NCI-H82 treated with DMSO at 0.1 percent for 48 hours (cell line): Measurements from ENCODE around the gene CSNK1A1.
"Not testable (repeated sequence)": the region's sequence is repeated elsewhere in the genome, so short reads cannot be mapped to it uniquely, and the experiment has no call there.

ENCODE experiments used
- DNase-seq: peaks from one replicate; lab custom pipeline; 2025; ENCODE audit not compliant: unreplicated experiment; lab: John Stamatoyannopoulos, UW

The CSNK1A1 gene

GRCh38 chr5:149572576-149573231, 21.5 kb upstream of the CSNK1A1 start:
- DNase-seq = no peak

GRCh38 chr5:149572170-149572569, 20.9 kb upstream of the CSNK1A1 start:
- DNase-seq = no peak

- DNase-seq = no peak
Measured at GRCh38 chr5:149567226-149567625, 16.0 kb upstream of the CSNK1A1 start.

- peak; percentile 50 for DNase-seq
Measured at GRCh38 chr5:149564542-149565140, 13.4 kb upstream of the CSNK1A1 start.

GRCh38 chr5:149563466-149563865, 12.2 kb upstream of the CSNK1A1 start:
- no peak for DNase-seq

GRCh38 chr5:149561848-149562247, 10.6 kb upstream of the CSNK1A1 start:
- DNase-seq = no peak

GRCh38 chr5:149559706-149560105, 8.5 kb upstream of the CSNK1A1 start:
- no peak for DNase-seq

GRCh38 chr5:149552553-149553160, 1.4 kb upstream of the CSNK1A1 start:
- DNase-seq = no peak

GRCh38 chr5:149552038-149552494, 827 bp upstream of the CSNK1A1 start:
- DNase-seq = no peak

GRCh38 chr5:149550594-149551226, 529 bp downstream of the CSNK1A1 start:
- DNase-seq = no peak

GRCh38 chr5:149550268-149550583, 1.0 kb downstream of the CSNK1A1 start:
- DNase-seq = no peak

GRCh38 chr5:149549461-149550267, 1.6 kb downstream of the CSNK1A1 start:
- DNase-seq = no peak

- peak; percentile 26 for DNase-seq
Measured at GRCh38 chr5:149546974-149547373, 4.3 kb downstream of the CSNK1A1 start.

GRCh38 chr5:149545327-149545726, 5.9 kb downstream of the CSNK1A1 start:
- DNase-seq = no peak

GRCh38 chr5:149544028-149544420, 7.2 kb downstream of the CSNK1A1 start:
- no peak for DNase-seq

- DNase-seq = no peak
Measured at GRCh38 chr5:149543361-149544027, 7.7 kb downstream of the CSNK1A1 start.

GRCh38 chr5:149541893-149542292, 9.3 kb downstream of the CSNK1A1 start:
- no peak for DNase-seq

GRCh38 chr5:149540089-149540488, 11.2 kb downstream of the CSNK1A1 start:
- no peak for DNase-seq

GRCh38 chr5:149537374-149537975, 13.8 kb downstream of the CSNK1A1 start:
- DNase-seq = no peak

GRCh38 chr5:149535787-149536186, 15.5 kb downstream of the CSNK1A1 start:
- DNase-seq = not testable (repeated sequence)
